ENCODE data around the gene AP2A1.

DNA sequence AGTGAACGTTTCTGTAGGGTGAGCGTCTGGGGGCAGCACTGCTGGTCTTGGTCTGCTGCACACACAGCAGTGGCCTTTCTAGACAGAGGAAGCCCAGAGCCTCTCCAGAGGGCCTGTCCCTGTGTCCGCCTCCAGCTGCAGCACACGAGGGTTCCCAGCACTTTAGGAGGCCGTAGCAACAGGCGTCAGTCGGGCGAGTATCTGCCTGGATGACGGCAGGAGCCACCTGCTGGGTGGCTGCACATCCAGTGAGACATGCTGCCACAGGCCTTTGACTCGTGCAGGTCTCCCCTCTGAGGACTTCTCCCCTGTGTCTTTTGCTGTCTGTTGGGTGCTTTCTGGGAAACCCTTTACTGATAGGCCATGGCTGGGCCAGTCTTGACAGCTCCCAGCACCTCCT is 22.1 kb downstream of the AP2A1 start:
- TF ChIP-seq POLR2A (IDR thresholded peaks at IDR 0.05; ENCODE audit: low read depth, low read length) (no peak), POLR2AphosphoS5 (IDR thresholded peaks at IDR 0.05; ENCODE audit: low read depth, low read length) (no peak), TAF1 (IDR thresholded peaks at IDR 0.05; ENCODE audit: borderline replicate concordance, low read depth, low read length) (no peak)

Data from GM12892 (cell line).